ENCODE measurements around the gene NRSN1. TPM values are rescaled to one million over a fixed set of nuclear protein-coding genes. Genes with fewer than 3 reads are reported as not detected.

The NRSN1 gene
- total RNA-seq, 1 donor: not detected

DNA sequence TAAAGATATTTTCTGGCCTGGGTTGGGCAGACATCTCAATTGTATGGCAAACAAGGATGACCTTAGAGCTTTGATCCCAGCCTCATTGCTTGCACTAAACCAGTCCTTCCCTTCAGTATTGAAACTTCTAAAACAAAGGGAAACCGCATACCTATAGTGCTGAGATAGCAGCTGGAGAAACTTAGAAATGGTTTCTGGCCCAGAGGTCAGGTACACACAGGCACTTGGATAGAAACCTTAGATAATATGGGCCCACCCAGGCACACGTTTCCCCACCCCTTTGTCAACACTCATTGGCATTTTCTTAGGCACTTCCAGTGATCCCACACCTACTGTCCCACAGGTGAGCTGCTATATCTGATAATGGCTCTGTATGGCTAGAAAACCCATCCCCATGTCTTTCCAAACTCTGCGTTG is 22.1 kb downstream of the NRSN1 start:
- TF ChIP-seq, protein P1, sequence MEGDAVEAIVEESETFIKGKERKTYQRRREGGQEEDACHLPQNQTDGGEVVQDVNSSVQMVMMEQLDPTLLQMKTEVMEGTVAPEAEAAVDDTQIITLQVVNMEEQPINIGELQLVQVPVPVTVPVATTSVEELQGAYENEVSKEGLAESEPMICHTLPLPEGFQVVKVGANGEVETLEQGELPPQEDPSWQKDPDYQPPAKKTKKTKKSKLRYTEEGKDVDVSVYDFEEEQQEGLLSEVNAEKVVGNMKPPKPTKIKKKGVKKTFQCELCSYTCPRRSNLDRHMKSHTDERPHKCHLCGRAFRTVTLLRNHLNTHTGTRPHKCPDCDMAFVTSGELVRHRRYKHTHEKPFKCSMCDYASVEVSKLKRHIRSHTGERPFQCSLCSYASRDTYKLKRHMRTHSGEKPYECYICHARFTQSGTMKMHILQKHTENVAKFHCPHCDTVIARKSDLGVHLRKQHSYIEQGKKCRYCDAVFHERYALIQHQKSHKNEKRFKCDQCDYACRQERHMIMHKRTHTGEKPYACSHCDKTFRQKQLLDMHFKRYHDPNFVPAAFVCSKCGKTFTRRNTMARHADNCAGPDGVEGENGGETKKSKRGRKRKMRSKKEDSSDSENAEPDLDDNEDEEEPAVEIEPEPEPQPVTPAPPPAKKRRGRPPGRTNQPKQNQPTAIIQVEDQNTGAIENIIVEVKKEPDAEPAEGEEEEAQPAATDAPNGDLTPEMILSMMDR (IDR thresholded peaks at IDR 0.05; ENCODE audit: insufficient read depth, low read depth, low read length): no peak

GRCh38 chr6:24148684-24149083 is 22.7 kb downstream of the NRSN1 start:
- H3K4me3 ChIP-seq (ENCODE audit: low read depth, low read length): no peak overlapping the region
- no peak for DNase-seq (ENCODE audit: low read depth)
- TF ChIP-seq, protein P1 (IDR thresholded peaks at IDR 0.05; ENCODE audit: insufficient read depth, low read depth, low read length): no peak

More for the DNA sequence above, 22.1 kb downstream of the NRSN1 start:
- no peak overlapping the region for H3K4me3 ChIP-seq (ENCODE audit: low read depth, low read length)
- no peak for DNase-seq (ENCODE audit: low read depth)

DNA sequence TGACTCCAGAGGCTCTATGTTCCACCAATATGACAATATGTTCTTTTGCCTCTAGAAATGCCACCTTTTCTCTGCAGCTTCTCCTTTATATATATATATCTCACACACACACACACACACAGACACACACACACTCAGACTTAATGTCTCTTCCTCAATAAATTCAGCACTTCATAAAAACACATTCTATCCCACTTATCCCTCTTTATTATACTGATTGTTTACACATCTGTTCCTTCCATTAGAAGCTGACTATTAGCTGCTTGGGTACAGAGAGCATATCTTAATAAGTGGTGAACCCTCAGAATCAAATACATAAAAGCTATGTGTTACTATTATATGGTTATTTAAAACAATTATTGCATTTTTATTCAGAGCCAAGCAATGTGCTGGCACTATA is 23.3 kb downstream of the NRSN1 start:
- no peak for DNase-seq (ENCODE audit: low read depth)
- no peak overlapping the region for H3K4me3 ChIP-seq (ENCODE audit: low read depth, low read length)

DNA sequence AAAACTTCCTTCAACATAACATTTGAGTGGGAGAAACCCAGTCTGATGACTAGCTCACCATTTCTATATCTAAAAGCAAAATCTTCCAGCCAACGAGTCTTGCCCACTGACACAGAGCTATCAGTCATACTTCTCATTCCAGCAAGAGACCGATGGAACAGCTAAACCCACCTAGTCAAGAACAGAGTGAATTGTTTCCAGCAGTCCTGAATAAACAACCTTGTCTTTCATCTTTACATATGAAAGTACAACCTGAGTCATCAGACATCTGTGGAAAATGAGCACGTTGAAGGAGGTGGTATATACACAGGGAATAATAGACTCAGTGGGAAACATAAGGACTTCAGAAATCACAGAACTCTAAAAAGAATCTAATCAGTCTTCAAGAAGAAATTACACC is 23.8 kb downstream of the NRSN1 start:
- TF ChIP-seq, protein P1 (IDR thresholded peaks at IDR 0.05; ENCODE audit: insufficient read depth, low read depth, low read length): no peak
- DNase-seq (ENCODE audit: low read depth): no peak
- no peak overlapping the region for H3K4me3 ChIP-seq (ENCODE audit: low read depth, low read length)

More for the DNA sequence above, 23.3 kb downstream of the NRSN1 start:
- TF ChIP-seq, protein P1 (IDR thresholded peaks at IDR 0.05; ENCODE audit: insufficient read depth, low read depth, low read length): no peak

DNA sequence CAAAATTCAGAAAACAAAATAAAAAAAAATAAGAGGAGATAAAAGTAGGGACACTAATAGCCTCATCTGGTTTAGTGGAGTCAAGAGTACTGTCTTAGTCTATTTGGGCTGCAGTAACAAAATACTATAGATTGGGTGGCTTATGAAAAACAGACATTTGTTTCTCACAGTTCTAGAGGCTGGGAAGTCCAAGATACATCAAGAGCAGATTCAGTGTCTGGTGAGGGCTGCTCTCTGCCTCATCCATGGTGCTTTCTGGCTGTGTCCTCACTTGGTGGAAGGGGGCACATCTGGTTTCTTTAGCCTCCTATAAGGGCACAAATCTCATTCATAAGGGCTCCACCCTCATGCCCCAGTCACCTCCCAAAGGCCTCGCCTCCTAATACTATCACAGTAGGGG is 26.0 kb downstream of the NRSN1 start:
- TF ChIP-seq, protein P1 (IDR thresholded peaks at IDR 0.05; ENCODE audit: insufficient read depth, low read depth, low read length): no peak
- no peak overlapping the region for H3K4me3 ChIP-seq (ENCODE audit: low read depth, low read length)
- DNase-seq (ENCODE audit: low read depth): no peak

DNA sequence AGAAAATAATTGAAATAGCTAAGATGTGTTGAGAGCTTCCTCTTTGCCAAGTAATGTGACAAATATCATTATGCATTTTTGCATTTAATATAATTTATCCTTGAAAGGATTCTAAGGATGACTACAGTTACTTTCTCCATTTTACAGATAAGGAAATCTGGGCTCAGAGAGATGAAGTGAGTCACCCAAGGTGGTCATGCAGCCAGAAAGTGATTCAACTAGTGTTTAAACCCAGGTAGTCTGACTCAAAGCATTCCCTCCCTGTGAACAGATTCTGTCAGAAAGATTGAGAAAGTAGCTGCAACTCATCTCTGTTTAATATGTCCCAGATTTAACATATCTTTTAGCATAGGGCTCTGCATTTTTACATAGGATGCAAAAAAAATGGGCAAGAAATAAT is 28.1 kb downstream of the NRSN1 start:
- TF ChIP-seq, protein P1 (IDR thresholded peaks at IDR 0.05; ENCODE audit: insufficient read depth, low read depth, low read length): no peak
- no peak for DNase-seq (ENCODE audit: low read depth)
- H3K4me3 ChIP-seq (ENCODE audit: low read depth, low read length): no peak overlapping the region

DNA sequence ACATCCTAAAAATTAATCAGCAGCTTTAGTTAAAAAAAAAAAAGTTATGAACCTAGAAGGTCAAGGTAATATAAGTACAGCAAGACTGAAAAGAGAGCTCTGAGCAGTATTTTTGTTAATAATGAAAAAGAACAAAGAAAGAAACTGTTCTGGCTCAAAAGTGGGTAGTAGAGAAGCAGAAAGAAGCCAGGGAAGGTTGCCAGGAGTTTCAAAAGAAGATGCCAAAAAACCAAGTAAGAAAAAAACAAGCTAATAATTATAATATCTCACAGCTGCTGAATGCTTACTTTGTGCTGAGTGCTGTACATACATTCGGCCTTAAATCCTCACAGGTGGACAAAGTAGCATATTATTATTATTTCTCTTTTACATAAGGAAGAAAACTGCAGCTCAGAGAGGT is 31.9 kb downstream of the NRSN1 start:
- TF ChIP-seq, protein P1 (IDR thresholded peaks at IDR 0.05; ENCODE audit: insufficient read depth, low read depth, low read length): no peak

More for the DNA sequence above, 31.9 kb downstream of the NRSN1 start:
- H3K4me3 ChIP-seq (ENCODE audit: low read depth, low read length): no peak overlapping the region
- no peak for DNase-seq (ENCODE audit: low read depth)
